CD4-positive, CD25-positive, alpha-beta regulatory T cell (primary cell): ENCODE measurements around the gene SIVA1. TPM values are rescaled to one million over a fixed set of nuclear protein-coding genes. Genes with fewer than 3 reads are reported as not detected.

Source experiments
- polyA plus RNA-seq, 4 donors: library from polyadenylated mRNA; unstranded; fragments of 300-500 nt; fragmentation: Illumina TruSeq; gene quantifications; one replicate each; pipeline ENCODE4 v1.2.3, GENCODE V29; 2021
- total RNA-seq: library from RNA; stranded (reverse); gene quantifications from one replicate; pipeline ENCODE4 v1.2.3, GENCODE V29; 2022

Gene SIVA1
- total and polyA plus RNA-seq, 5 donors from 2014 or later, result 82.6 to 281 (median 240) TPM

Other genes with a start within 250 kb of the SIVA1 start
- not detected for gene C14orf180, start 173.4 kb upstream of the SIVA1 start, total RNA-seq
- not detected for gene C14orf180, start 173.4 kb upstream of the SIVA1 start, polyA plus RNA-seq
- not detected for gene TMEM179, start 148.4 kb upstream of the SIVA1 start, total RNA-seq
- gene TMEM179, start 148.4 kb upstream of the SIVA1 start, polyA plus RNA-seq, result not detected
- 74.3 TPM for gene INF2, start 63.5 kb upstream of the SIVA1 start, total RNA-seq
- gene INF2, start 63.5 kb upstream of the SIVA1 start, polyA plus RNA-seq, result 1 to 10 TPM; 4.2 to 8.9 (median 6.6) TPM
- gene ADSS1, start 28.9 kb upstream of the SIVA1 start, total RNA-seq, result 1.9 TPM
- 1 to 10 TPM in 2 of 4 donors, under 1 TPM in 2; 0.10 to 1.7 (median 1.0) TPM for gene ADSS1, start 28.9 kb upstream of the SIVA1 start, polyA plus RNA-seq
- gene AKT1, start 42.6 kb downstream of the SIVA1 start, total RNA-seq, result 86.0 TPM
- gene AKT1, start 42.6 kb downstream of the SIVA1 start, polyA plus RNA-seq, result 10 to 100 TPM in 2 of 4 donors, 1 to 10 TPM in 2; 6.3 to 19.8 (median 12.4) TPM
- gene ZBTB42, start 48.0 kb downstream of the SIVA1 start, total RNA-seq, result 3.6 TPM
- gene ZBTB42, start 48.0 kb downstream of the SIVA1 start, polyA plus RNA-seq, result 1 to 10 TPM; 1.3 to 2.1 (median 1.9) TPM
- gene CEP170B, start 112.1 kb downstream of the SIVA1 start, total RNA-seq, result 3.1 TPM
- gene CEP170B, start 112.1 kb downstream of the SIVA1 start, polyA plus RNA-seq, result under 1 TPM in 1 of 4 donors, not detected in 3; 0.03 TPM
- not detected for gene PLD4, start 171.7 kb downstream of the SIVA1 start, total RNA-seq
- under 1 TPM in 2 of 4 donors, not detected in 2; 0.34 to 0.69 TPM for gene PLD4, start 171.7 kb downstream of the SIVA1 start, polyA plus RNA-seq
- not detected for gene AHNAK2, start 225.2 kb downstream of the SIVA1 start, total RNA-seq
- not detected for gene AHNAK2, start 225.2 kb downstream of the SIVA1 start, polyA plus RNA-seq
- gene CLBA1, start 232.6 kb downstream of the SIVA1 start, total RNA-seq, result 0.89 TPM
- 1 to 10 TPM in 1 of 4 donors, under 1 TPM in 2, not detected in 1; 0.32 to 1.1 (median 0.95) TPM for gene CLBA1, start 232.6 kb downstream of the SIVA1 start, polyA plus RNA-seq